HUES48 (cell line): Measurements from ENCODE around the gene AKAP4.

ENCODE experiments used
- H3K27ac ChIP-seq: one replicate; pipeline ENCODE4 v1.7.0; 2013; ENCODE audit warnings: low read depth, low read length, inconsistent platforms
- H3K27me3 ChIP-seq: 2 replicates; pipeline ENCODE4 v1.6.1; 2013; ENCODE audit warnings: mild to moderate bottlenecking, low read length; ENCODE audit not compliant: control insufficient read depth, insufficient read depth
- H3K36me3 ChIP-seq: 2 replicates; pipeline ENCODE4 v1.6.1; 2013; ENCODE audit warnings: low read length; ENCODE audit not compliant: control insufficient read depth, insufficient read depth
- H3K4me1 ChIP-seq: 2 replicates; pipeline ENCODE4 v1.6.1; 2013; ENCODE audit warnings: mild to moderate bottlenecking, low read length; ENCODE audit not compliant: control insufficient read depth, insufficient read depth
- H3K4me3 ChIP-seq: 2 replicates; pipeline ENCODE4 v1.5.1; 2013; ENCODE audit warnings: mild to moderate bottlenecking, low read depth, low read length
- H3K9ac ChIP-seq: 2 replicates; pipeline ENCODE4 v1.6.1; 2013; ENCODE audit warnings: mild to moderate bottlenecking, low read depth, low read length, moderate library complexity
- H3K9me3 ChIP-seq: 2 replicates; pipeline ENCODE4 v1.6.1; 2013; ENCODE audit warnings: low read length; ENCODE audit not compliant: control insufficient read depth, insufficient read depth

Gene AKAP4

GRCh38 chrX:50168241-50168687, 32.5 kb downstream of the AKAP4 start:
- H3K36me3 ChIP-seq = no peaks in the 10 kb centered on the region
- H3K27ac ChIP-seq = no peak overlapping the region
- no peaks in the 10 kb centered on the region for H3K27me3 ChIP-seq
- H3K4me1 ChIP-seq = 0 out of 2 replicates have a peak, but pooled peaks cover 4% of the 10 kb centered on the region
- no peak overlapping the region for H3K4me3 ChIP-seq
- H3K9me3 ChIP-seq = no peaks in the 10 kb centered on the region; the same call in 1 of the 2 replicates
- H3K9ac ChIP-seq = no peak overlapping the region

GRCh38 chrX:50167366-50167765, 33.4 kb downstream of the AKAP4 start:
- Histone ChIP-seq H3K36me3 (no peaks in the 10 kb centered on the region), H3K9me3 (no peaks in the 10 kb centered on the region; the same call in 1 of the 2 replicates), H3K27ac (no peak overlapping the region), H3K27me3 (no peaks in the 10 kb centered on the region), H3K4me3 (no peak overlapping the region), H3K4me1 (0 out of 2 replicates have a peak, but pooled peaks cover 4% of the 10 kb centered on the region), H3K9ac (no peak overlapping the region)

GRCh38 chrX:50165727-50166126, 35.1 kb downstream of the AKAP4 start:
- Histone ChIP-seq H3K9ac (no peak overlapping the region), H3K4me3 (no peak overlapping the region), H3K9me3 (no peaks in the 10 kb centered on the region; the same call in 1 of the 2 replicates), H3K4me1 (0 out of 2 replicates have a peak, but pooled peaks cover 4% of the 10 kb centered on the region), H3K36me3 (no peaks in the 10 kb centered on the region), H3K27ac (no peak overlapping the region), H3K27me3 (no peaks in the 10 kb centered on the region)

- no peak overlapping the region for H3K4me3 ChIP-seq
- no peak overlapping the region for H3K9ac ChIP-seq
- H3K27me3 ChIP-seq = no peaks in the 10 kb centered on the region
- H3K4me1 ChIP-seq = no peaks in the 10 kb centered on the region
- H3K9me3 ChIP-seq = no peaks in the 10 kb centered on the region
- H3K36me3 ChIP-seq = no peaks in the 10 kb centered on the region
- H3K27ac ChIP-seq = no peak overlapping the region
These were observed 39.7 kb downstream of the AKAP4 start for GRCh38 chrX:50161127-50161526.

GRCh38 chrX:50158593-50158992, 42.2 kb downstream of the AKAP4 start:
- Histone ChIP-seq H3K4me1 (no peaks in the 10 kb centered on the region), H3K27me3 (no peaks in the 10 kb centered on the region), H3K27ac (no peak overlapping the region), H3K36me3 (no peaks in the 10 kb centered on the region), H3K9ac (no peak overlapping the region), H3K4me3 (no peak overlapping the region), H3K9me3 (peaks cover 8% of the 10 kb centered on the region; the same call in 1 of the 2 replicates)

GRCh38 chrX:50157545-50158135, 43.2 kb downstream of the AKAP4 start:
- H3K9ac ChIP-seq = no peak overlapping the region
- H3K4me1 ChIP-seq = no peaks in the 10 kb centered on the region
- no peak overlapping the region for H3K4me3 ChIP-seq
- H3K27me3 ChIP-seq = no peaks in the 10 kb centered on the region
- no peak overlapping the region for H3K27ac ChIP-seq
- no peaks in the 10 kb centered on the region for H3K36me3 ChIP-seq
- H3K9me3 ChIP-seq = peaks cover 8% of the 10 kb centered on the region; the same call in 1 of the 2 replicates

- Histone ChIP-seq H3K4me3 (no peak overlapping the region), H3K27ac (no peak overlapping the region), H3K9ac (no peak overlapping the region), H3K27me3 (no peaks in the 10 kb centered on the region), H3K9me3 (peaks cover 8% of the 10 kb centered on the region; the same call in 1 of the 2 replicates), H3K4me1 (no peaks in the 10 kb centered on the region), H3K36me3 (no peaks in the 10 kb centered on the region)
These were observed 46.4 kb downstream of the AKAP4 start for GRCh38 chrX:50154429-50154828.

- no peaks in the 10 kb centered on the region for H3K4me1 ChIP-seq
These were observed 48.4 kb downstream of the AKAP4 start for GRCh38 chrX:50152456-50152855.

GRCh38 chrX:50147972-50148371, 52.8 kb downstream of the AKAP4 start:
- H3K9ac ChIP-seq = no peak overlapping the region
- H3K9me3 ChIP-seq = no peaks in the 10 kb centered on the region
- no peak overlapping the region for H3K4me3 ChIP-seq
- no peaks in the 10 kb centered on the region for H3K27me3 ChIP-seq
- no peaks in the 10 kb centered on the region for H3K36me3 ChIP-seq
- no peaks in the 10 kb centered on the region for H3K4me1 ChIP-seq
- no peak overlapping the region for H3K27ac ChIP-seq

More at GRCh38 chrX:50152456-50152855, 48.4 kb downstream of the AKAP4 start:
- H3K9me3 ChIP-seq = peaks cover 8% of the 10 kb centered on the region; the same call in 1 of the 2 replicates
- no peaks in the 10 kb centered on the region for H3K27me3 ChIP-seq
- H3K27ac ChIP-seq = no peak overlapping the region
- H3K9ac ChIP-seq = no peak overlapping the region
- H3K36me3 ChIP-seq = no peaks in the 10 kb centered on the region
- H3K4me3 ChIP-seq = no peak overlapping the region
